GM18858 (cell line): ENCODE measurements around the gene ADGRL1.

Experiments
- ATAC-seq: cut with Tn5 transposase; IDR thresholded peaks from one replicate; pipeline ENCODE4 v1.9.1; 2021; ENCODE audit not compliant: unreplicated experiment

ADGRL1 gene

GRCh38 chr19:14142262-14143190 lies 63.4 kb downstream of the ADGRL1 start:
- ATAC-seq, result no peak

GRCh38 chr19:14141041-14141440 lies 64.9 kb downstream of the ADGRL1 start:
- no peak for ATAC-seq

GRCh38 chr19:14139944-14140343 lies 66.0 kb downstream of the ADGRL1 start:
- no peak for ATAC-seq

- no peak for ATAC-seq
These were observed 67.2 kb downstream of the ADGRL1 start for GRCh38 chr19:14138576-14139265.

- peak; percentile 73 for ATAC-seq
These were observed 69.3 kb downstream of the ADGRL1 start, which contains the start of gene ASF1B for GRCh38 chr19:14136509-14137281. TSS of gene ASF1B (minus strand) at chr19:14136589. CDS start at chr19:14136456, 133 bp downstream.

- no peak for ATAC-seq
These were observed 69.9 kb downstream of the ADGRL1 start for GRCh38 chr19:14135985-14136508.

DNA sequence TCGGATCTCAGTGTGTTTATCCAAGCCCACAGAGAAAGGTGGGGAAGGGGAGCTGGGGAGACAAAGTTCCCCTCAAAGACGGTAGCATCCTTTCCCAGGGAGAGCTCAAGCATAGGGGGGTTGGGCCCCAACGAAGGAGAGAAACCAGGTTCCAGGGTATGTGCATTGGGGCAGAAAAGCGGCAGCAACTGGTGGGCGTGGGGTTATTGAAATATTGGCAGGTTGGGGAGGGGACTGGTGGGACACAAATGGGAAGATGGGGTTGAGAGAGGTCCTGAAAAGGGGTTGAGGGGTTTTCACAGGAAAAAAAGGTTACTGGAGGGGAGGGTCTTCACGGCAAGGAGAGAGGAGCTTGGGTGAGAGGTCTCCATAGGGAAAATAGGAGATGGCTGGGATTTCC lies 70.6 kb downstream of the ADGRL1 start:
- ATAC-seq, result no peak

DNA sequence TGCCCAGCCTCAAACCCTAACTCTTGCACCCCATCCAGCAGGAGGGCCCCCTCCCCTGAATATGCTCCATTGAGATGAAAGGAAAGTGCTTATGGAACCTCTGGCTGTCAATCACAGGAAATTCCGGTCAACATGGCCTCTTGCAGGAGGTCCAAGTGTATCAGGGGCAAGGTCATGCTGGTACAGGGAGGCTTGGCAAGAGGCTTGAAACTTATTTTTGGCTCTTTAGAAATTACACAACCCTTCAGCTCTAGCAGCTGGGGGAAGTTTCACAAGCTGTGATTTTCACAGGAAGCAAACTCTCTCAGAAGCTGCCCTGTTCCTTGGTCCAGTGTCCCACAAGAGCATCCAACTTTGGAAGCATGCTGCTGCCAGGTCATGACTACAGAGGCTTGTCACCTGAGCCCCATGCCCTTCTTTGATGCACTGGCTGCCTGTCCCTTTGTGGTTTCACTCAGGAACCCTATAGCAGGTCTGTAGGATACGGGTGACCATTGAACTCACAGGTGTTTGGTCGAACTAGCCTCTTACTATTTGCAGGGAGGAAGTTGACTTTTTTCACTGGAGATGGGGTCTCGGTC lies 78.0 kb downstream of the ADGRL1 start:
- no peak for ATAC-seq

GRCh38 chr19:14127176-14127575 lies 78.8 kb downstream of the ADGRL1 start:
- no peak for ATAC-seq

DNA sequence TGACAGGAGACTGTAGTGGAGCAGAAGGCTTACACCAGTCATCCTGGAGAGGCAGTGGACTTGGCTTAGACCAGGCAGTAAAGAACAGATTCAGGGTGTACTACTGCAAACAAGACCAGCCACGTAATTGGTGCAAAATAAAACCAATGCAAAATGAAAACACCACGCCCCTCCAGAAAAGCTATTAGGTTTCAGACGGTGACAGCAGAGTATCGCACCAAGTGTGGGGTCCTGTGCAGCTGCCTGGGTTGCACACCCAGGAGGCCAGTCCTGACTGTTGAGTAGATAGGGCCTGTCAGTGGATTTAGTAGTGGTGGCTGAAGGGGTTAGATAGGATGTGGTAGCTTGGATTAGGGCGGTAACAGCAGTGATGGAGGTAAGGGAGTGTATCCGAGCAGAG lies 83.0 kb downstream of the ADGRL1 start:
- no peak for ATAC-seq

- no peak for ATAC-seq
These were observed 85.5 kb downstream of the ADGRL1 start for GRCh38 chr19:14120497-14120780.

DNA sequence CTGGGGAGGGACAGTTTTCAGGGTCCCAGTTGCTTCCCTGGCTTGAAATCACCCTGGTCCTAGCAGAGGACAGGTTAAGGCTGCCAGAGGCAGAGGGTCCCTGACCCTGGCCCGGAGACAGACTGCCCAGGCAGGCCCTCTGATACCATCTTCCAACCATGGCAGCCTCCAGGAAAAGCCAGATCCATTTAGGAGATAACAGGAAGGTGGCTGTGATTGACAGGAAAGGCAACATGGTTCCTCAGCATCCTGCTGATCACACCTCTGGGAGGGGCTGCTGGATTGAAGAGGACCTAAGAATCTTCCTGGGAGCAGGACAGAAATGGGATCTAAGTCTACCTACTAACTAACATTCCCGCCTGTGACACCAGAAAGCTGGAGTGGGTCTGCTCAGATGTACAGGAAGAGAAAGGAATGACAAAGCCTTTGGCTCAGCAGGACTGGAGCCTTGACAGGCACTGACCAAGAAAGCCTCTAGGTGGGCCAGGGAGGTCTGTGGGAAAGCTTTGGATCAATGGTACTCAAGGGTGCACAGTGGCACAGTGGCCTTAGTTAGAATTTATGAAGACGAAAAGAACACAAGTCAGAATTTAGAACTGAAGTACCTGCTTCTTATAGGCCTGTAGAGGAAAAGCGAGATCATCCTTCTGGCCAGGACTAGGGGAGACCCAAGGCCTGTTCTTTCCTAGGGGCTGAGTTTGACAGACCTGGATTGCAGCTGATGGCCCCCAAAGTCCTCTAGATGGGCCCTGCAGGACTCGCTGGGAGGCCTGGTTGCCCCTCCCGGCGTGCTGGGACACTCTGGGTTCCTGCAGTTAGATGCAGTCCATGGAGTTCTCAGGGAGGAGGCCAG lies 86.1 kb downstream of the ADGRL1 start:
- ATAC-seq, result no peak

DNA sequence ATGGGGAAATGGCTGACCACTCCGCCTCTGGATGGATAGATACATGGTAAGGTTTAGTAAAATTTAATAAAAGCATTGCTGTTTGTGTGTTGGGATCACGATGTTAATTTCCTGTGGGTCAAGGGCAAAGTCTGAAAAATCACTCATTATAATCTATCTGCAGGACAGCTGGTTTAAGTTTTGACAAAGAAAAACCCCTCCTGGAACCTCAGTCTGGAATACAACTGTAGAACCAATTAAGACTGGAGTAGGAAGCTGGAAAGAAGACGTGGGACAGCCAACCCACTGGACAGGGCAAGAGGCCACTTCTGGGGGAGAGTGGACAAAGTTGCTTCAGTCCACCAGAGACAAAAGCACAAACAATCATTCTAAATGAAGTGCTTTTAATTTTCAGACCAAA lies 86.8 kb downstream of the ADGRL1 start:
- ATAC-seq, result no peak

DNA sequence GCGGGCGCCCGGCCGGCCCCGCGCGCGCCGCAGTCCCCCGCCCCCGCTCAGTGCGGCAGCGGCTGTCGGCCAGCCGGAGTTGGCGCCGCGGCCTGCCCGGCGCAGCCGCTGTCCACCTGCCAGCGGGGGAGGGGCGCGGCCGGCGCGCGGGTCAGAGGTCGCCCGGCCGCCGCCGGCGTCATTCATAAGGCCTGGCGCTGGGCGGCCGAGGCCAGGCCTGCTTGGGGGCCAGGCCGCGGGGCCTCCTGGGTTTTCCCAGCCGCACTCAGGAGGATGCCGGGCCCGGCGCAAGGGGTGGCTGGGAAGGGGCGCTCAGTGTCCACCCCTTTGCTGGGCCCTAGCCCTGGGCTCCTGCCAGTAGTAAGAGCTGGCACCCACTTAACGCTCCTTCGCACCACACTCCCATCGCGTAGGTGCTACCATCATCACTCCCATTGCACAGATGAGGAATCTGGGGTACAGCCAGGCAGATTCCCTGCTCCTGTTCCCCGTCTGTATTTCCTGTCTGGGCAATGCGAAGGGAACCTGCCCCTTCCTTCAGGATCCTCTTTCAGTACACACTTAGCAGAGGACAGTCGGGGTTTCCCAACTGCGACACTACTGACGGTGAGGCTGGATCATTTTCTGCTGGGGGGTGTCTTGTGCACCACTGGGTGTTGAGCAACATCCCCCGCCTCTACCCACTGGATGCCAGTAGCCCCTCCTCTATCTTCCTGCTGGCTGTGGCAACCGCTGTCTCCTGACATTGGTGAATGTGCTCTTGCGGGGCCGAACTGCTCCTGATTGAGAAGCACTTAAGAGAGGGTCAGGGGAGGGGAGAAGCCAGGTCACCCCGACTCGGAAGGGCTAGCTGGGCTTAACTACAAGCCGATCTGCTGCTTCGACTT lies 87.6 kb downstream of the ADGRL1 start:
- peak; percentile 24 for ATAC-seq

- peak; percentile 73 for ATAC-seq
These were observed 88.3 kb downstream of the ADGRL1 start, which contains the start of gene PRKACA for GRCh38 chr19:14117668-14118164. TSS of gene PRKACA (minus strand) at chr19:14117762. CDS start at chr19:14117547, 215 bp downstream.

DNA sequence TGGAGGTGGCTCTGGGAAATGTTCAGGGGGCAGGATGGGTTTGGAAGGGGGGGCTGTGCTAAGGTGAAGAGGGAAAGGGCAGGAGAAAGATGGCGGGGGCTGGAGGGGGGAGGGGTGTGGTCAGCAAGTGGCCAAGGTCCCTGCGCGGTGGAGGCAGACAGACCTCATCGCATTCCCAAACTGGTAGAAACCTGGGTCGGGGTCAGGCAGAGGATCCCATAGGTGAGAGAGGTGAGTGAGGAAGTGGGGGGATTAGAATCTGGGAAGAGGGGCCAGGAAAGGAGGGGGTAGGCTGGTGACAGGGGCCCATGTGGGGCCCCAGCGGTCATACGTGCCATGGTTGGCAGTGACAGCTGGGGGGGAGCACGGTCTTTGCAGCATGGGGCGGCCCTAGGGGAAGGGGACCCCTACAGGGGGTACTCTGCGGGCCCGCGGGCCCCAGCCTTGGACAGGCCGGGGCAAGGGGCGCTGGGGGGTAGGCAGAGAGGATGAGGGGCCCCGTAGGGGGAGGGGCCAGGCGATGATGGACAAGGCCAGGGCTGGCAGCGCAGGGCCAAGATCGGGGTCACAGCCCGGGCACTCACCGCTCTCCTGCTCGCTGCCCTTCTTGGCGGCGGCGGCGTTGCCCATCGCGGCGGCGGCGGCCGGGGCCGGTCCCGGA lies 88.9 kb downstream of the ADGRL1 start:
- no peak for ATAC-seq

DNA sequence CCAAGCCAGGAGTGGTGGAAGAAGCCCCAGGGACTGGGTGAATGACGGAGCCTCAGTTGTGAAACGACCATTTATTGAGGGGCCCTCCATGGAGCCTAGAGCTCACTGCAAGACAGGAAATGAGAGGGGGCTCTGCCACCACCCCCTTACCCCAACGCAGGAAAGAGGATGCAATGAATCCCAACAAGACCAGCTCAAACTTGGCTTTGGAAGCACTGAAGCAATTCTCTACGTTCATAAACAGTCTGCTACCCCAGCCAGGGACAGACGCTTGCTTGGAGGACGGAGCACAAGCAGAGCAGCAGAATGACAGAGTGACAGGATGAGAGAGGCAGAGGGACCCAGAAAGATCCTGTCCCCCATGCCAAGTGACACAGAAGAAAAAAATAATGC lies 89.4 kb downstream of the ADGRL1 start:
- ATAC-seq, result no peak

DNA sequence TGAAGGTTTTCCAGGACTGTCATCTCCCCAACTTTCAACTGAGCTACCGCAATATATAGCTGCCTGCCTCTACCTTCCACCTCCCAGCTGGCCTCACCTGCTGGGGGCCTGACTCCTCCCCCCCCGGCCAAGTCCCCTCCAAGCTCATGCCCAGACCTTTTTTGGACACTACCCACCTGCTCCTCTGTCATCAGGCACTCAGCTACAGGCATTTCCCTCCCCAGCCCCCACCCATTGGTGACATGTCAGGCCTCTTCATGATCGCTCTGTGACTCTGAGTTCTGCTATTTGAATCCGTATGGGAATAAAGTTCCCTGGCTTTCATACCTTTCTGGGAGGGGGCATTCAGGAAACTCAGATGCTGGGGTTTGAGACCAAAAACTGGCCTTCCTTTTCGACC lies 90.2 kb downstream of the ADGRL1 start:
- no peak for ATAC-seq
